SW480 (cell line): ENCODE data around the gene PCBP1.
"Not testable (repeated sequence)": the region's sequence is repeated elsewhere in the genome, so short reads cannot be mapped to it uniquely, and the experiment has no call there.

Source experiments
- DNase-seq: peaks from one replicate; pipeline ENCODE4 v3.0.0-alpha.2; 2016; ENCODE audit warnings: low spot score

PCBP1 gene

GRCh38 chr2:70086838-70087701, at the start of gene PCBP1:
Gene PCBP1, plus strand, starts transcription at chr2:70087477. Its CDS starts 267 bp downstream, at chr2:70087744.
- DNase-seq: peak; percentile 97

GRCh38 chr2:70039366-70039765, 47.9 kb upstream of the PCBP1 start:
- DNase-seq: no peak

GRCh38 chr2:70041663-70042062, 45.6 kb upstream of the PCBP1 start:
- DNase-seq: no peak

GRCh38 chr2:70042246-70042645, 45.0 kb upstream of the PCBP1 start:
- no peak for DNase-seq

- DNase-seq: no peak
Observed at GRCh38 chr2:70043252-70043875, 43.9 kb upstream of the PCBP1 start.

GRCh38 chr2:70044290-70045040, 42.8 kb upstream of the PCBP1 start:
- peak; percentile 57 for DNase-seq

- DNase-seq: no peak
Observed at GRCh38 chr2:70045405-70045804, 41.9 kb upstream of the PCBP1 start.

- no peak for DNase-seq
Observed at GRCh38 chr2:70045932-70046331, 41.3 kb upstream of the PCBP1 start.

- no peak for DNase-seq
Observed at GRCh38 chr2:70046534-70046933, 40.7 kb upstream of the PCBP1 start.

- no peak for DNase-seq
Observed at GRCh38 chr2:70047451-70047850, 39.8 kb upstream of the PCBP1 start.

GRCh38 chr2:70049255-70049654, 38.0 kb upstream of the PCBP1 start:
- DNase-seq: no peak

GRCh38 chr2:70050631-70051425, 36.4 kb upstream of the PCBP1 start:
- DNase-seq: no peak

GRCh38 chr2:70055259-70055658, 32.0 kb upstream of the PCBP1 start:
- DNase-seq: not testable (repeated sequence)

- DNase-seq: no peak
Observed at GRCh38 chr2:70061317-70061716, 26.0 kb upstream of the PCBP1 start.

GRCh38 chr2:70062270-70062669, 25.0 kb upstream of the PCBP1 start:
- DNase-seq: no peak

GRCh38 chr2:70068119-70068518, 19.2 kb upstream of the PCBP1 start:
- DNase-seq: no peak

- DNase-seq: peak; percentile 61
Observed at GRCh38 chr2:70069049-70069448, 18.2 kb upstream of the PCBP1 start.

GRCh38 chr2:70070542-70071268, 16.6 kb upstream of the PCBP1 start:
- peak; percentile 91 for DNase-seq

- no peak for DNase-seq
Observed at GRCh38 chr2:70073493-70073892, 13.8 kb upstream of the PCBP1 start.

- no peak for DNase-seq
Observed at GRCh38 chr2:70078384-70078783, 8.9 kb upstream of the PCBP1 start.

GRCh38 chr2:70080610-70081200, 6.6 kb upstream of the PCBP1 start:
- no peak for DNase-seq
